Loucy (cell line): Measurements from ENCODE around the gene ROM1.
"Not testable (repeated sequence)": the region's sequence is repeated elsewhere in the genome, so short reads cannot be mapped to it uniquely, and the experiment has no call there.

Experiments used
- EZH2phosphoT487 ChIP-seq: fragments of 200-600 bp; IDR thresholded peaks from 2 replicates; pipeline ENCODE4 v1.6.1; 2018; ENCODE audit warnings: antibody characterized with exemption, mild to moderate bottlenecking, moderate library complexity, borderline replicate concordance
- TF ChIP-seq, protein P1 (sequence below): fragments of 200-600 bp; sonication (generic); conservative IDR thresholded peaks from 2 replicates; pipeline ENCODE4 v1.5.1; 2014; ENCODE audit warnings: mild to moderate bottlenecking, antibody characterized with exemption, low read length

- TF ChIP-seq, protein P1, sequence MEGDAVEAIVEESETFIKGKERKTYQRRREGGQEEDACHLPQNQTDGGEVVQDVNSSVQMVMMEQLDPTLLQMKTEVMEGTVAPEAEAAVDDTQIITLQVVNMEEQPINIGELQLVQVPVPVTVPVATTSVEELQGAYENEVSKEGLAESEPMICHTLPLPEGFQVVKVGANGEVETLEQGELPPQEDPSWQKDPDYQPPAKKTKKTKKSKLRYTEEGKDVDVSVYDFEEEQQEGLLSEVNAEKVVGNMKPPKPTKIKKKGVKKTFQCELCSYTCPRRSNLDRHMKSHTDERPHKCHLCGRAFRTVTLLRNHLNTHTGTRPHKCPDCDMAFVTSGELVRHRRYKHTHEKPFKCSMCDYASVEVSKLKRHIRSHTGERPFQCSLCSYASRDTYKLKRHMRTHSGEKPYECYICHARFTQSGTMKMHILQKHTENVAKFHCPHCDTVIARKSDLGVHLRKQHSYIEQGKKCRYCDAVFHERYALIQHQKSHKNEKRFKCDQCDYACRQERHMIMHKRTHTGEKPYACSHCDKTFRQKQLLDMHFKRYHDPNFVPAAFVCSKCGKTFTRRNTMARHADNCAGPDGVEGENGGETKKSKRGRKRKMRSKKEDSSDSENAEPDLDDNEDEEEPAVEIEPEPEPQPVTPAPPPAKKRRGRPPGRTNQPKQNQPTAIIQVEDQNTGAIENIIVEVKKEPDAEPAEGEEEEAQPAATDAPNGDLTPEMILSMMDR, result not testable (repeated sequence)
- not testable (repeated sequence) for TF ChIP-seq EZH2phosphoT487
These were observed 41.6 kb upstream of the ROM1 start for GRCh38 chr11:62571493-62571892.
